ENCODE data around the gene PEX6.
"Not testable (repeated sequence)": the region's sequence is repeated elsewhere in the genome, so short reads cannot be mapped to it uniquely, and the experiment has no call there.

- TF ChIP-seq EZH2phosphoT487 (IDR thresholded peaks at IDR 0.05; ENCODE audit: borderline replicate concordance); CTCF (conservative IDR thresholded peaks at IDR 0.05; ENCODE audit: low read length): not testable (repeated sequence)
Observed at GRCh38 chr6:42954405-42954804, 24.6 kb downstream of the PEX6 start.

Data from Loucy (cell line).